ENCODE measurements around the gene GPR148. TPM values are rescaled to one million over a fixed set of nuclear protein-coding genes. Genes with fewer than 3 reads are reported as not detected.

GPR148 gene
- total RNA-seq, 1 donor from 2014 or later: not detected

DNA sequence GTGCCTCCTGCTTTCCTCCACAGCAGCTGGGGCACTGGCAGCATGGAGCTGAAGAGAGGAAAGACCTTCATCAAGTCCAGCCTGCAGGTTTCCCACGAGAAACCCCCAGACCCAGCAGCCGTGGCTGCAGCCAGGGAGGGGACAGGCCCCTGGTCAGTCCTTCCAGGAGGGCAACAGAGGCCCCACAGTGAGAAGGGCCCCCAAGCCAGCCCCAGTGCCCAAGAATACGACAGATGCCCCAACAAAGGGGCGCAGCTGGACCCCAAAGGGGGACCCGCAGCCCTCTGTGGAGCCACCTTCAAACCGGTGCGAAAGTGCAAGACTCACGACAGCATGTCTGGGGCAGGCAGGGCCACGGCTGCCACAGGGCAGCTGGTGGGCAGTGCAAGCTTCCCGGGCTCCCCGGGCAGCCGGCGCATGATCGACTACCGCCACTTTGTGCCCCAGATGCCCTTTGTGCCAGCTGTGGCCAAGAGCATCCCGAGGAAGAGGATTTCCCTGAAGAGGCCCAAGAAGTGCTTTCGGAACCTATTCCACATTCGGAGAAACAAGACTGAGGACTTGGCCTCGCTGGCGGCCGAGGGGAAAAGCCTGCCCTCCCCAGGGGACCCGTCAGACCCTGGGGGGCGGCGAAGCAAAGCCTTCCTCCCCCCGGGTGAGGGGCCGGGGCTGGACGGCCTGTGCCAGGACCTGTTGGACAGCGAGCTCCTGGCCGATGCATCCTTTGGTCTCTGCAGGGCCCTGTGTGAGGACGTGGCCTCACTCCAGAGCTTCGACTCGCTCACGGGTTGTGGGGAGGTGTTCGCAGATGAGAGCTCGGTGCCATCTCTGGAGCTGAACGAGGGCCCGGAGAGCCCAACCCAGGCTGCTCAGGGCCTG, 33.4 kb downstream of the GPR148 start:
- Mint-ChIP-seq H3K4me1 (no peaks in the 10 kb centered on the region), H3K27me3 (ENCODE audit: low read depth) (peaks cover 57% of the 10 kb centered on the region), H3K4me3 (no peak overlapping the region), H3K9me3 (no peaks in the 10 kb centered on the region), H3K36me3 (no peaks in the 10 kb centered on the region), H3K27ac (no peak overlapping the region)
- TF ChIP-seq CTCF (IDR thresholded peaks at IDR 0.05; ENCODE audit: unreplicated experiment): no peak
- no peak for DNase-seq (ENCODE audit: low spot score in 2 of 2, unreplicated experiment in 2 of 2)

DNA sequence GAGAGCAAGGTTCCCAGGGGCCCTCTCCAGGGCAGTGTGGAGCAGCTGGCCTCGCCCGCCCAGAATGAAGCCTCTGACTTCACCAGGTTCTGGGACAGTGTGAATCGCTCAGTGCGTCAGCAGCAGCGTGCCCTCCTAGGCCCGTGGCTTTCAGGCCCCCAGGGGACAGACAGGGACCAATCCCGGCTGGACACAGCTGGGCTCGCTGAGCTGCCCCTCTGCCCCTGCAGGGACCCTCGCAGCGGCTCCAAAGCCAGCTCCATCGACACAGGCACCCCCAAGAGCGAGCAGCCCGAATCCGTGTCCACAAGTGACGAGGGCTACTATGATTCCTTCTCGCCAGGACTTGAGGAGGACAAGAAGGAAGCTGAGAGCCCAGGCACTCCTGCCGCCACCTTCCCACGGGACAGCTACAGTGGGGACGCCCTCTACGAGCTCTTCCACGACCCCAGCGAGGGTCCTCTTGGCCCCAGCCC, 34.1 kb downstream of the GPR148 start:
- no peaks in the 10 kb centered on the region for H3K9me3 Mint-ChIP-seq
- H3K27ac Mint-ChIP-seq: no peak overlapping the region
- H3K4me3 Mint-ChIP-seq: no peak overlapping the region
- no peaks in the 10 kb centered on the region for H3K36me3 Mint-ChIP-seq
- H3K4me1 Mint-ChIP-seq: no peaks in the 10 kb centered on the region
- no peak for TF ChIP-seq CTCF (IDR thresholded peaks at IDR 0.05; ENCODE audit: unreplicated experiment)
- peaks cover 51% of the 10 kb centered on the region for H3K27me3 Mint-ChIP-seq (ENCODE audit: low read depth)
- DNase-seq (ENCODE audit: low spot score in 2 of 2, unreplicated experiment in 2 of 2): no peak

- H3K27ac Mint-ChIP-seq: no peak overlapping the region
- DNase-seq (ENCODE audit: low spot score in 2 of 2, unreplicated experiment in 2 of 2): no peak
Observed at GRCh38 chr2:130763405-130763804, 34.5 kb downstream of the GPR148 start.

GRCh38 chr2:130764035-130764820, 35.4 kb downstream of the GPR148 start:
- no peak for TF ChIP-seq CTCF (IDR thresholded peaks at IDR 0.05; ENCODE audit: unreplicated experiment)
- no peaks in the 10 kb centered on the region for H3K36me3 Mint-ChIP-seq
- no peak overlapping the region for H3K4me3 Mint-ChIP-seq
- no peaks in the 10 kb centered on the region for H3K9me3 Mint-ChIP-seq
- no peak for DNase-seq (ENCODE audit: low spot score in 2 of 2, unreplicated experiment in 2 of 2)
- H3K27ac Mint-ChIP-seq: no peak overlapping the region
- H3K4me1 Mint-ChIP-seq: no peaks in the 10 kb centered on the region
- peaks cover 43% of the 10 kb centered on the region for H3K27me3 Mint-ChIP-seq (ENCODE audit: low read depth)

More at GRCh38 chr2:130763405-130763804, 34.5 kb downstream of the GPR148 start:
- Mint-ChIP-seq H3K4me3 (no peak overlapping the region), H3K4me1 (no peaks in the 10 kb centered on the region), H3K27me3 (ENCODE audit: low read depth) (peaks cover 48% of the 10 kb centered on the region), H3K36me3 (no peaks in the 10 kb centered on the region), H3K9me3 (no peaks in the 10 kb centered on the region)
- no peak for TF ChIP-seq CTCF (IDR thresholded peaks at IDR 0.05; ENCODE audit: unreplicated experiment)

DNA sequence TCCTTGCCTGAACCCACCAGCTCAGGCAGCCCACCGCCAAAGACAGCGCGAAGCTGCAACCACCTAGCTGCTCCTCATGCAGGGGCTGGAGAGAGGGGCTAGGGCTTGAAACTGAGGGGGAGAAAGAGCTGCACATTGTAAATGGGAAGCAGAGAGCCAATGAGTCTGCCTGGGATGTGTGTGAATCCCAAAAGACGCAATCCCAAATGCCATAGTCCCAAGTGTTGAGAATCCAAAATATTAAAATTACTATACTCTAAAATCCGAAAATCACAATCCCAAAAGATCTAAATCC, 35.9 kb downstream of the GPR148 start:
- Mint-ChIP-seq H3K9me3 (no peaks in the 10 kb centered on the region), H3K27ac (no peak overlapping the region), H3K36me3 (no peaks in the 10 kb centered on the region), H3K27me3 (ENCODE audit: low read depth) (peaks cover 38% of the 10 kb centered on the region), H3K4me1 (no peaks in the 10 kb centered on the region), H3K4me3 (no peak overlapping the region)
- DNase-seq (ENCODE audit: low spot score in 2 of 2, unreplicated experiment in 2 of 2): no peak
- no peak for TF ChIP-seq CTCF (IDR thresholded peaks at IDR 0.05; ENCODE audit: unreplicated experiment)
